Spleen (tissue), 11 donors: ENCODE measurements around the gene BTNL8. TPM values are rescaled to one million over a fixed set of nuclear protein-coding genes. Genes with fewer than 3 reads are reported as not detected.

Experiments
- DNase-seq: peaks from one replicate; pipeline ENCODE4 v3.0.0-alpha.2; 2020
- H3K27ac ChIP-seq, 8 donors: fragments of 200-600 bp; sonication (generic) in 7 of 8; 1 replicate in 4 of 8; 2 replicates in 4 of 8; pipeline versions ENCODE4 v1.5.0 to v1.8.0; 2016 to 2021; ENCODE audit warnings: inconsistent platforms in 4 of 8, mild to moderate bottlenecking in 4 of 8, moderate library complexity in 1 of 8
- H3K27me3 ChIP-seq, 7 donors: fragments of 200-600 bp; sonication (generic) in 6 of 7; replicated peaks in 1 of 7; 1 replicate in 4 of 7; 2 replicates in 3 of 7; pipeline versions ENCODE4 v1.5.0 to v1.8.0; 2016 to 2021; ENCODE audit warnings: inconsistent platforms in 3 of 7, mild to moderate bottlenecking in 1 of 7
- H3K36me3 ChIP-seq, 6 donors: fragments of 200-600 bp; sonication (generic) in 5 of 6; 1 replicate in 4 of 6; 2 replicates in 2 of 6; pipeline versions ENCODE4 v1.5.0 to v1.8.0; 2016 to 2021; ENCODE audit warnings: inconsistent platforms in 2 of 6
- H3K4me1 ChIP-seq, 6 donors: fragments of 200-600 bp; sonication (generic) in 5 of 6; 1 replicate in 3 of 6; 2 replicates in 3 of 6; pipeline versions ENCODE4 v1.5.0 to v1.8.0; 2016 to 2021; ENCODE audit warnings: inconsistent platforms in 3 of 6
- H3K4me3 ChIP-seq, 8 donors: fragments of 200-600 bp; sonication (generic) in 7 of 8; 1 replicate in 4 of 8; 2 replicates in 4 of 8; pipeline versions ENCODE4 v1.5.0 to v1.8.0; 2016 to 2021; ENCODE audit warnings: inconsistent platforms in 4 of 8, mild to moderate bottlenecking in 4 of 8, moderate library complexity in 2 of 8
- H3K9me3 ChIP-seq, 8 donors: fragments of 200-600 bp; sonication (generic) in 7 of 8; 1 replicate in 4 of 8; 2 replicates in 4 of 8; pipeline versions ENCODE4 v1.5.0 to v1.8.0; 2016 to 2021; ENCODE audit warnings: inconsistent platforms in 4 of 8
- POLR2A ChIP-seq, 3 donors: fragments of 450-650 bp; IDR thresholded peaks; one replicate each; pipeline ENCODE4 v1.5.1; 2017; ENCODE audit warnings: antibody characterized with exemption in 3 of 3, mild to moderate bottlenecking in 1 of 3
- POLR2AphosphoS5 ChIP-seq, 3 donors: sonication (generic); formaldehyde crosslinking; IDR thresholded peaks; one replicate each; pipeline ENCODE4 v1.5.1; 2017; ENCODE audit warnings: antibody characterized with exemption in 3 of 3
- WGBS, 5 donors: extraction: QIAGEN DNeasy Blood & Tissue Kit in 3 of 5; methylation state at CpG; one replicate each; pipeline versions ENCODE4 v1.1.5 to v1.1.7; 2013 to 2018; 5-methylcytosine and 5-hydroxymethylcytosine counted together
- intact Hi-C: fragments of 100-400 bp; cut with DNase I; formaldehyde crosslinking; loops from one replicate; pipeline ENCODE4 v1.15.0; 2023; ENCODE audit warnings: low total_unique reads
- polyA plus RNA-seq, 3 donors: library from polyadenylated mRNA; stranded (reverse); fragments of 200-250 nt; gene quantifications; one replicate each; pipeline ENCODE4 v1.2.1, GENCODE V29; 2013
- total RNA-seq, 7 donors: library from RNA; depleted of rRNA in 3 of 7; stranded (reverse); fragments of >200 nt in 3 of 7; fragmentation: NEBNext Ultra II Directional in 4 of 7; extraction: Animal tissue kit (Norgen Biotek cat#: 25700) in 4 of 7; gene quantifications; one replicate each; pipeline versions ENCODE4 v1.1.0 to v1.2.1, GENCODE V29; 2016 to 2021
- TF ChIP-seq, protein P1 (sequence below), 11 experiments: fragments of 200-600 bp in 7 of 11; fragments of 450-650 bp in 4 of 11; sonication (generic) in 4 of 11; IDR thresholded peaks in 8 of 11; conservative IDR thresholded peaks in 3 of 11; 1 replicate in 7 of 11; 2 replicates in 4 of 11; pipeline versions ENCODE4 v1.4.0 to v1.8.0; 2016 to 2021; ENCODE audit warnings: antibody characterized with exemption in 11 of 11, inconsistent platforms in 4 of 11, mild to moderate bottlenecking in 1 of 11
- donor health status: healthy with polysubstance abuse.
- donor health status: DM: no; HTN: no; CAD: no; lungs with moderate emphysema.
- donor health status: DM: no; HTN: no; CAD: no.
- donor health status: Bipolar disorder and iron deficiency.
- donor health status: healthy.
- donor health status: DM: no; HTN: no; CAD: no.
- donor health status: DM: yes; HTN: yes; CAD: no.

Gene BTNL8
- total and polyA plus RNA-seq, 10 donors, result 0.42 to 7.9 (median 3.1) TPM

- DNase-seq, result no peak
- no peak overlapping the region for H3K27ac ChIP-seq
- 55 to 68% (median 60%) methylated on average over 5 of the region's 5 CpGs for WGBS, 5 donors
- peaks cover 0 to 10% (median 5%) of the 10 kb centered on the region in 8 donors for H3K9me3 ChIP-seq
- intact Hi-C loops, result no loop called here
- H3K4me3 ChIP-seq, result no peak overlapping the region
- H3K36me3 ChIP-seq, result no peaks in the 10 kb centered on the region
- H3K4me1 ChIP-seq, result no peaks in the 10 kb centered on the region
- TF ChIP-seq, protein P1, sequence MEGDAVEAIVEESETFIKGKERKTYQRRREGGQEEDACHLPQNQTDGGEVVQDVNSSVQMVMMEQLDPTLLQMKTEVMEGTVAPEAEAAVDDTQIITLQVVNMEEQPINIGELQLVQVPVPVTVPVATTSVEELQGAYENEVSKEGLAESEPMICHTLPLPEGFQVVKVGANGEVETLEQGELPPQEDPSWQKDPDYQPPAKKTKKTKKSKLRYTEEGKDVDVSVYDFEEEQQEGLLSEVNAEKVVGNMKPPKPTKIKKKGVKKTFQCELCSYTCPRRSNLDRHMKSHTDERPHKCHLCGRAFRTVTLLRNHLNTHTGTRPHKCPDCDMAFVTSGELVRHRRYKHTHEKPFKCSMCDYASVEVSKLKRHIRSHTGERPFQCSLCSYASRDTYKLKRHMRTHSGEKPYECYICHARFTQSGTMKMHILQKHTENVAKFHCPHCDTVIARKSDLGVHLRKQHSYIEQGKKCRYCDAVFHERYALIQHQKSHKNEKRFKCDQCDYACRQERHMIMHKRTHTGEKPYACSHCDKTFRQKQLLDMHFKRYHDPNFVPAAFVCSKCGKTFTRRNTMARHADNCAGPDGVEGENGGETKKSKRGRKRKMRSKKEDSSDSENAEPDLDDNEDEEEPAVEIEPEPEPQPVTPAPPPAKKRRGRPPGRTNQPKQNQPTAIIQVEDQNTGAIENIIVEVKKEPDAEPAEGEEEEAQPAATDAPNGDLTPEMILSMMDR (IDR thresholded peaks at IDR 0.05 in 8 of 11, conservative IDR thresholded peaks at IDR 0.05 in 3 of 11), result no peak
- no peak for TF ChIP-seq POLR2AphosphoS5 (IDR thresholded peaks at IDR 0.05)
- TF ChIP-seq POLR2A (IDR thresholded peaks at IDR 0.05), result no peak
- H3K27me3 ChIP-seq, result no peaks in the 10 kb centered on the region
Observed at GRCh38 chr5:180900178-180900577, 1.2 kb downstream of the BTNL8 start.

DNA sequence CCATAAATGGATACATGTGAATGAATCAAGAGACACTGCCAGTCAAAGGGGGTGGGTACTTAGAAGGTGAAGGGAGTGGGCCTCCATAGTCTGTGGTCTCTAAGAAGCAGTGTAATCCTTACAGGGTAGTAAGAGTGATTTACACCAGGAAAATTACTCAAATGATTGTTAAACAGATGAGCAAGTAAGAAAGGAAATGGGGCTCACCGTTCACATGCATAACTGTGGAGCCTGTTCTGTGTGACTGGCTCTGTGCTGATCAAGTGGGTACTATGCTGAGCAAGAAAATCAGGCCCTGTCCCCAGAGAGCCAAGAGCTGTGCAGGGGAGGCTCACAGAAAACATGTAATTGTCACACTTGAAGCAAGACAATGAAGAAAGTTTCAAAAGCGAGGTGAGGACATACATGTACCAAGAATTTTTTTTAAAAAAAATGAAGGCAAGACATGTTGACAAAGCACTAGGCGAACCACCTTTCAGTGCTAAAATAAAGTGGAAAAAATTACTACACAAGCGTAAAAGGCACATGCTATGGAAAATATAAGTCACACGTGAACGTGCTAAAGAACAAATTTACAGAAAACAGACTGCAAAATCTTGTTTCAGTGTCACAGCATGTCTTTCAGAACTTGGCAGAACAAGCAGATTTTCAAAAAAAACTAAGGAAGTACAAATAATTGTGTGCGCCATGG, 2.5 kb downstream of the BTNL8 start:
- 74 to 85% (median 77%) methylated on average over 7 of the region's 7 CpGs for WGBS, 5 donors
- intact Hi-C loops, result no loop called here
- TF ChIP-seq POLR2AphosphoS5 (IDR thresholded peaks at IDR 0.05), result no peak
- no peak for TF ChIP-seq POLR2A (IDR thresholded peaks at IDR 0.05)
- TF ChIP-seq, protein P1 (IDR thresholded peaks at IDR 0.05 in 8 of 11, conservative IDR thresholded peaks at IDR 0.05 in 3 of 11), result no peak
- Histone ChIP-seq H3K4me3 (no peak overlapping the region), H3K27me3 (no peaks in the 10 kb centered on the region), H3K36me3 (no peaks in the 10 kb centered on the region), H3K27ac (no peak overlapping the region), H3K9me3 (peaks cover 0 to 6% (median 0%) of the 10 kb centered on the region in 8 donors), H3K4me1 (no peaks in the 10 kb centered on the region)
- DNase-seq, result no peak

GRCh38 chr5:180908400-180908799, 9.4 kb downstream of the BTNL8 start:
- 86 to 96% (median 91%) methylated on average over 9 of the region's 9 CpGs for WGBS, 5 donors
- H3K36me3 ChIP-seq, result no peaks in the 10 kb centered on the region
- peaks cover 0 to 25% (median 6%) of the 10 kb centered on the region in 6 donors for H3K4me1 ChIP-seq
- peak overlapping the region in 1 of 8 donors; percentile 47 for H3K4me3 ChIP-seq
- H3K27me3 ChIP-seq, result peaks cover 0 to 15% (median 0%) of the 10 kb centered on the region in 7 donors
- no peak for DNase-seq
- intact Hi-C loops, result no loop called here
- TF ChIP-seq POLR2AphosphoS5 (IDR thresholded peaks at IDR 0.05), result no peak
- TF ChIP-seq, protein P1 (IDR thresholded peaks at IDR 0.05 in 8 of 11, conservative IDR thresholded peaks at IDR 0.05 in 3 of 11), result no peak
- no peak for TF ChIP-seq POLR2A (IDR thresholded peaks at IDR 0.05)
- H3K27ac ChIP-seq, result peak overlapping the region in 3 of 8 donors; percentile 70 to 85 (median 78)
- H3K9me3 ChIP-seq, result no peaks in the 10 kb centered on the region

DNA sequence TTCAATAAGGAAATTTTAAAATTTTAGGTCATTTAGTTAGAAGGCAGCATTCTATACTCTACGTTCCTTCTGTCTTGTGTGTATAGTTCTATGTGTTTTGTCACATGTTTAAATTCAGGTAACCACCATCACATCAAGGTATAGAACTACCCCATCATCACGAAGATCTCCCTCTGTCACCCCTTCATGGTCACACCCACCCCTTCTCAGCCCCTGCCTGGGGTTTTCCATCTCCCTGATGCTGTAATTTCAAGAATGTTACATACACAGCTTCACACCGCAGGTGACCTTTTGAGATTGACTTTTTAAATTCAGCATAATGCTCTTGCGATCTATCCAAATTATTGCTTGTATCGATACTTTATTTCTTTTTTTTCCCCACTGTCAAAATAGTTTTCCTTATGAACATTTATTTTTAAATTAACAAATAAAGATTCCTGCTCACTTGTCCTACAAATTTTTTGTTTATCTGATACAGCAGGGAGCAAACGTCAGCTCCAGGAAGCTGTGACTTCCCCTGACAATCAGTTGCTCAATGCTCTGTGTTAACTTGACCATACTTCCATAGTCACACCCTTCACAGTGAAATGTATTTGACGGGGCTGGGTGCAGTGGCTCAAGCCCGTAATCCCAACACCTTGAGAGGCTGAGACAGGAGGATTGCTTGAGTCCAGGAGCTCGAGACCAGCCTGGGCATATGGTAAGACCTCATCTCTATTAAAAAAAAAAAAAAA, 10.2 kb downstream of the BTNL8 start:
- H3K4me1 ChIP-seq, result peaks cover 0 to 25% (median 6%) of the 10 kb centered on the region in 6 donors
- peak overlapping the region in 1 of 8 donors; percentile 47 for H3K4me3 ChIP-seq
- peak overlapping the region in 7 of 8 donors; percentile 29 to 85 (median 58) for H3K27ac ChIP-seq
- DNase-seq, result no peak
- H3K27me3 ChIP-seq, result peaks cover 0 to 15% (median 0%) of the 10 kb centered on the region in 7 donors
- TF ChIP-seq POLR2AphosphoS5 (IDR thresholded peaks at IDR 0.05), result peak in 1 of 3 donors; percentile 59
- TF ChIP-seq, protein P1 (IDR thresholded peaks at IDR 0.05 in 8 of 11, conservative IDR thresholded peaks at IDR 0.05 in 3 of 11), result no peak
- TF ChIP-seq POLR2A (IDR thresholded peaks at IDR 0.05), result no peak
- intact Hi-C loops, result no loop called here
- no peaks in the 10 kb centered on the region for H3K9me3 ChIP-seq
- H3K36me3 ChIP-seq, result no peaks in the 10 kb centered on the region
- WGBS, 5 donors, result 55 to 62% (median 57%) methylated on average over 9 of the region's 9 CpGs
